ENCODE results near the gene RC3H1. TPM values are rescaled to one million over a fixed set of nuclear protein-coding genes. Genes with fewer than 3 reads are reported as not detected.

Gene RC3H1
- polyA plus RNA-seq, 1 experiment = 10.6 TPM

DNA sequence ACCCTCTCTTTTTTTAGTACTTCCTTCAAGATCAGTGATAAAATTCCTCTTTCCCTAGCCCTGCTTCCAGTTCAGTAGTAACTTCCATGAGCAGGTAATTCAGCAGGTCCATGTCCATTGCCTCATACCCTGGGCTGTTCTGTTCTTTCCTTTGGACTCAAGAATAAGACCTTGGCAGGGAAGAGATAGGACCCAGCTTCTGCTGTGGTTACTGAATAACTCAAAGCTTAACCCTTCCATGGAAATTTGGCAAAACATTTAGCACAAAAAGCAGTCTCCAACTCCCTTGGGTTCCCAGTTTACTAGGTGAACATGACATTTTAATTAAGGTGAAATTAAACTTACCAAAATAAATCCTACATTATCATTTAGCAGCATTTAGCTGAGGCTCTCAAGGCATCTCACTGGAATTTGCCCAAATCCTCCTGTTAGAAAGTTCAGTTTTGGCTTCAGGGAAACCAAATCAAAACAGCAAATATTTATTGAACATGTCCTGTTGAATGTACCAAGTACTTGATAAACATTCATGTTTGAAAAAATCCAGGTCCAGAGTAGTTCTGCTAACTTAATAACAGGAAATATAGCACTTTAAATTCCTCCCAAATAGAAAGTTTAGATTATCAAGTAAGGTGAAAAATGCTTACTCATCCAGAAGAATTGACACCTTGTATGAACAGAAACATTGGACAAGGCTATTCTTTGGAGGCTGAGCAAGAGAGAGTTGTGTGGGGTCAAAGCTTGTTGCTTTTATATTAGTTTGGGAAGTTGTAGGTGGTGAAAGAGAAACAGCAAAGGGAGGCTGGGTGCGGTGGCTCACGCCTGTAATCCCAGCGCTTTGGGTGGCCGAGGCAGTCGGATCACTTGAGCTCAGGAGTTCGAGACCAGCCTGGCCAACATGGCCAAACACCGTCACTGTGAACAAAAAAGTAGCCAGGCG is 96.6 kb downstream of the RC3H1 start:
- ChIA-PET CTCF (interaction anchor here (1.4 kb wide), 1 partner anchor 10 kb away, joined by 3 read pairs; no protein-coding TSS in a partner anchor), POLR2A (interaction anchor here (0.7 kb wide), 1 partner anchor 29 kb away, joined by 4 read pairs; no protein-coding TSS in a partner anchor)
- Histone ChIP-seq H3K4me3 (ENCODE audit: low read depth, low read length) (no peak overlapping the region), H3K36me3 (ENCODE audit: control insufficient read depth, insufficient read depth, low read length) (no peaks in the 10 kb centered on the region), H3K27me3 (ENCODE audit: control insufficient read depth, insufficient read depth, low read length) (no peaks in the 10 kb centered on the region)
- no peak for TF ChIP-seq CTCF (IDR thresholded peaks at IDR 0.05; ENCODE audit: insufficient read depth, low read depth, low read length)
- no peak for DNase-seq (ENCODE audit: low read depth)

DNA sequence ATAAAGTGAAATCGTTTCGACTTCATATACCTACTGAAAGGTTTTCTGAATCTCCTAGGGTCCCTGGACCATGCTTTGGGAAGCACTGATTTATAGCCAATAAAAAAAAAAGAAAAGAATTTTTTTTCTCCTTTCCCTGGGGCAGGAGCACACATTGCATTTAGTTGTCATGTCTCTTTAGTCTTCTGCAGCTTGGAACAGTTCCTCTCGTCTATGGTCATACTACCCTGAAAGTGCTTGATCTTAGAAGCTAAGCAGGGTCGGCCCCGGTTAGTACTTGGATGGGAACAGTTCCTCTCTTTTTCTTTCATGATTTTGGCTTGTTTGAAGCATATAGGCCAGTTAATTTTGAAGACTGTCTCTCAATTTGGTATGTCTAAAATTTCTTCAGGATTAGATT is 101.3 kb downstream of the RC3H1 start:
- Histone ChIP-seq H3K27me3 (ENCODE audit: control insufficient read depth, insufficient read depth, low read length) (no peaks in the 10 kb centered on the region), H3K36me3 (ENCODE audit: control insufficient read depth, insufficient read depth, low read length) (no peaks in the 10 kb centered on the region), H3K4me3 (ENCODE audit: low read depth, low read length) (no peak overlapping the region)
- ChIA-PET CTCF (no interaction called here), POLR2A (no interaction called here)
- DNase-seq (ENCODE audit: low read depth) = no peak
- TF ChIP-seq CTCF (IDR thresholded peaks at IDR 0.05; ENCODE audit: insufficient read depth, low read depth, low read length) = no peak

GRCh38 chr1:173917635-173918493 is 104.3 kb downstream of the RC3H1 start:
- H3K36me3 ChIP-seq (ENCODE audit: control insufficient read depth, insufficient read depth, low read length) = no peaks in the 10 kb centered on the region
- CTCF ChIA-PET = no interaction called here
- POLR2A ChIA-PET = no interaction called here
- no peaks in the 10 kb centered on the region for H3K27me3 ChIP-seq (ENCODE audit: control insufficient read depth, insufficient read depth, low read length)
- DNase-seq (ENCODE audit: low read depth) = no peak
- H3K4me3 ChIP-seq (ENCODE audit: low read depth, low read length) = no peak overlapping the region
- TF ChIP-seq CTCF (IDR thresholded peaks at IDR 0.05; ENCODE audit: insufficient read depth, low read depth, low read length) = no peak

- ChIA-PET CTCF (no interaction called here), POLR2A (no interaction called here)
- Histone ChIP-seq H3K27me3 (ENCODE audit: control insufficient read depth, insufficient read depth, low read length) (no peaks in the 10 kb centered on the region), H3K36me3 (ENCODE audit: control insufficient read depth, insufficient read depth, low read length) (no peaks in the 10 kb centered on the region), H3K4me3 (ENCODE audit: low read depth, low read length) (no peak within 1 kb of the TSS)
- no peak for TF ChIP-seq CTCF (IDR thresholded peaks at IDR 0.05; ENCODE audit: insufficient read depth, low read depth, low read length)
- no peak for DNase-seq (ENCODE audit: low read depth)
Observed at GRCh38 chr1:173917149-173917548, 105.0 kb downstream of the RC3H1 start, which contains the start of gene SERPINC1. Gene SERPINC1, minus strand, starts transcription at chr1:173917327. Its CDS starts 68 bp downstream, at chr1:173917259.

DNA sequence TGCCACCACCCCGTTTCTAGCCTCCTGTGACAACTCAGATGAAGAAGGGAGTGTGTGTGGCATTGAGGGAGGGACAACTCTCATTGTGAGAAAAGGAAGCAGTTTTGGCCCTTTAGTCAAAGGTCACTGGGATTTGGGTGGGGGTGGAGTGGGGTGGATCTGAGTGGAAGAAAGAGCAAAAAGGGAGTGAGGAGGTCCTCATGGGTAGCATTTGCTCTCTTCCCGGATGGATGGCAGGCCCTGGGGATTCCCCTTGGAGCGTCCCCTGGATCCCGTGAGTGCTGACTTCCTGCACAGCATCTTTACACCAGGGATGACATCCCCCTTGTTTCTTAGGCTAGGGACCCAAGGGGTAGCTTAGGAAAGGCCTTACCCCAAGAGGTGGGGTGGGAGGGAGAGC is 105.5 kb downstream of the RC3H1 start:
- no peak for DNase-seq (ENCODE audit: low read depth)
- ChIA-PET POLR2A (no interaction called here), CTCF (no interaction called here)
- Histone ChIP-seq H3K4me3 (ENCODE audit: low read depth, low read length) (no peak overlapping the region), H3K36me3 (ENCODE audit: control insufficient read depth, insufficient read depth, low read length) (no peaks in the 10 kb centered on the region), H3K27me3 (ENCODE audit: control insufficient read depth, insufficient read depth, low read length) (no peaks in the 10 kb centered on the region)
- TF ChIP-seq CTCF (IDR thresholded peaks at IDR 0.05; ENCODE audit: insufficient read depth, low read depth, low read length) = no peak
